LNCaP clone FGC (cell line): ENCODE data around the gene COL18A1.
A peak's percentile ranks its signal among the peaks of the same experiment; 100 is the strongest.

Experiments used
- DNase-seq: peaks from one replicate; pipeline ENCODE4 v3.0.0-alpha.2; 2011; ENCODE audit warnings: low read depth
- H3K4me3 ChIP-seq: 2 replicates; pipeline ENCODE4 v1.5.1; 2011; ENCODE audit warnings: mild to moderate bottlenecking, low read depth, low read length, control low read depth
- CTCF ChIP-seq: IDR thresholded peaks from 2 replicates; pipeline ENCODE4 v1.5.1; 2012; ENCODE audit warnings: mild to moderate bottlenecking; ENCODE audit not compliant: control insufficient read depth, insufficient read depth; ENCODE audit errors: extremely low read depth

The COL18A1 gene

GRCh38 chr21:45554477-45555175 lies 149.7 kb downstream of the COL18A1 start:
- peak; percentile 88 for TF ChIP-seq CTCF
- DNase-seq, result no peak

DNA sequence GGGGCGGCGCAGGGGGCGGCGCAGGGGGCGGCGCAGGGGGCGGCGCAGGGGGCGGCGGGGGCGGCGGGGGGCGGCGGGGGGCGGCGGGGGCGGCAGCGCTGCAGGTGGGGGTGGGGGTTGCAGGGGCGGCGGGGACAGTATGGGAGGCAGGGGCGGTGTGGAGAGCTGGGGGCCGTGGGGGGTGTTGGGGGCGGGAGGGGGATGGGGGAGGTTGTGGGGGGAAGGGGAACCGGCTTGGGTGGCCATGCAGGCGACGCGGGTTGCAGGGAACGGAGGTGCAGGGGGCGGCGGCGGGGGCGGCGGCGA lies 150.2 kb downstream of the COL18A1 start:
- DNase-seq, result no peak
- H3K4me3 ChIP-seq, result peak overlapping the region; percentile 54
- TF ChIP-seq CTCF, result no peak

More at GRCh38 chr21:45554477-45555175, 149.7 kb downstream of the COL18A1 start:
- peak overlapping the region; percentile 48 for H3K4me3 ChIP-seq

DNA sequence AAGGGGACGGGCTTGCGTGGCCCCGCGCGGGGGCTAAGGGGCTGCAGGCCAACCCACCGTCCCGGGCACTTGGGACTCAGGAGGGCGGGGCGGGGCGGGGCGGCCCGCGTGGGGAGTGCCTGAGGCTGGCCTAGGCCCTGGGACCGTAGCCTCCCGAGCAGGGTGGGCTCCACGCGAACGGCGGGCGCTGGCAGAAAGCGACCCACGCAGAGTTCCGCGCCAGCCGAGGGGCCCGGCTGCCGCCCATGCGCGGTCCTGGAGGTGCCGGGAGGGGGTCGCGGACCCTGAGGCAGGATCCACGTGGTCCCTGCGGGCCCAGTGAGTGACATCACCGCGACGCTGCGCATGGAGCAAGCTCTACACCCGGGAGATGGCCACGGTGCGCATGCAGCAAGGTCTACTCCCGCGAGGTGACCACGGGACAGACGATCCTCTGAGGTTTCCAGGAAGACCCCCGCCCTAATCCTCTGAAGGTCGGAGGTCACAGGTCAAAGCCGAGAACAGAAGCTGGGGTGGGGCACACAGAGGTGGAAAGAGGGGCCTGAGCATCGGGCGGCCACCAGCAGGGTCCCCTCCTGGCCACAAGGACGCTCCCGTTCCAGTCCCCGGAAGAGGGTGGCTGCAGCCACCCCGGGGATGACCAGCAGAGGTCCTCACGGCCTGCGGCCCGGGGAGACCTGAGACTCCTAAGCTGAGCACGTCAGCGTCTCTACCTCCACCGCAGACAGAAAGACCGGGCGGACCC lies 150.8 kb downstream of the COL18A1 start:
- H3K4me3 ChIP-seq, result peak overlapping the region; percentile 54
- DNase-seq, result peak; percentile 76
- peak; percentile 74 for TF ChIP-seq CTCF

DNA sequence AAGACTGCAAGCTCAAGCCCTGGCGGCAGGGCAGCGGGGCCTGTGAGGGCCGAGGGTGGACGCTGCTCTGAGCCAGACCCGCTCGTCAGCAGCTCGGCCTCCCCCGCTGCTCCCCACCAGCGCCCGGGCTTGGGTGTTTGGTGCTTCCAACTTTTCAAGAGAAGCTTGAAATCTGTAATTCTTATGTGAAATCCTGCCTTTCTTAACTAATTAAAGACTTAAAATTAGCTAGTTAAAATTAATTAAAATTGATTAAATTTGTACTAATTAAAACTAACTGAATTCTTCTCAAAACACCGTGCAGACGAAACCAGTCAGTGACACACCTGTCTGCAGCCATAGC lies 151.3 kb downstream of the COL18A1 start:
- TF ChIP-seq CTCF, result no peak
- peak overlapping the region; percentile 54 for H3K4me3 ChIP-seq
- no peak for DNase-seq

GRCh38 chr21:45556645-45557615 lies 152.0 kb downstream of the COL18A1 start:
- H3K4me3 ChIP-seq, result peak overlapping the region; percentile 54; the same call in 1 of the 2 replicates
- no peak for TF ChIP-seq CTCF

DNA sequence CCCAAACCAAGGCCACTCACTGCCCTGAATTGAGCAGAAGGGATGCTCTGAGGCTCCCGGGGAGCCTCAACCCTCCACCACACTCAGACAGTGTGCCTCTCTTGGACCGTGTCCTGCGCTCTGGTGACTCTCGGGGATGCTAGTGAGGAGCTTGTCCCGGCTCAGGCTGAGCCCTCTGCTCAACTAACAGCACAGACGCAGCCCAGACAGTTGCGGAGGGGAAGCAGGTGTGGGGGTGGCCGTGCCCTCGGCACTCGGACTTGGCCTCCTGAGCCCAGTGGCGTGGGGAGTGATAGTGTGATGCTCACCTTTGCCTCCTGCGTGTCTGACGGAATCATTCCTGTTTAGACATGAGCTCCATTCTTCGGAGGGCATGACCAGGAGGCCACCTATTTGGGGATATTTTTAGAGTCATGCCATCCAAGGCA lies 152.7 kb downstream of the COL18A1 start:
- H3K4me3 ChIP-seq, result no peak overlapping the region
- no peak for DNase-seq
- no peak for TF ChIP-seq CTCF

More at GRCh38 chr21:45556645-45557615, 152.0 kb downstream of the COL18A1 start:
- no peak for DNase-seq
